Measurements from ENCODE around the gene ZNF586. TPM values are rescaled to one million over a fixed set of nuclear protein-coding genes. Genes with fewer than 3 reads are reported as not detected.
A peak's percentile ranks its signal among the peaks of the same experiment; 100 is the strongest.
"Not testable (repeated sequence)": the region's sequence is repeated elsewhere in the genome, so short reads cannot be mapped to it uniquely, and the experiment has no call there.

The ZNF586 gene
- 10 to 100 TPM in 10 of 12 donors, 1 to 10 TPM in 1, not detected in 1; 6.6 to 18.6 (median 12.9) TPM for polyA plus RNA-seq (ENCODE audit: insufficient read length in 12 of 12)
- long read RNA-seq, donor 1, partial matches to known transcripts, result 10 of 16 reads
- long read RNA-seq, donor 1, other reads (novel, unspliced or antisense), result 0 of 16 reads
- long read RNA-seq, donor 2, partial matches to known transcripts, result 0 of 2 reads
- long read RNA-seq, donor 2, other reads (novel, unspliced or antisense), result 0 of 2 reads
- long read RNA-seq, donor 3, result 0 reads
- long read RNA-seq, donor 4, partial matches to known transcripts, result 0 of 2 reads
- long read RNA-seq, donor 4, other reads (novel, unspliced or antisense), result 0 of 2 reads
- long read RNA-seq, donor 5, partial matches to known transcripts, result 0 of 4 reads
- long read RNA-seq, donor 5, other reads (novel, unspliced or antisense), result 0 of 4 reads
- long read RNA-seq, donor 6, partial matches to known transcripts, result 0 of 3 reads
- long read RNA-seq, donor 6, other reads (novel, unspliced or antisense), result 0 of 3 reads
- long read RNA-seq, donor 7, partial matches to known transcripts, result 0 of 1 reads
- long read RNA-seq, donor 7, other reads (novel, unspliced or antisense), result 0 of 1 reads
- long read RNA-seq, donor 8, partial matches to known transcripts, result 0 of 2 reads
- long read RNA-seq, donor 8, other reads (novel, unspliced or antisense), result 0 of 2 reads
- long read RNA-seq, donor 9, partial matches to known transcripts, result 0 of 1 reads
- long read RNA-seq, donor 9, other reads (novel, unspliced or antisense), result 0 of 1 reads
- long read RNA-seq, donor 10, partial matches to known transcripts, result 0 of 2 reads
- long read RNA-seq, donor 10, other reads (novel, unspliced or antisense), result 0 of 2 reads
- long read RNA-seq, donor 11, partial matches to known transcripts, result 0 of 1 reads
- long read RNA-seq, donor 11, other reads (novel, unspliced or antisense), result 0 of 1 reads

DNA sequence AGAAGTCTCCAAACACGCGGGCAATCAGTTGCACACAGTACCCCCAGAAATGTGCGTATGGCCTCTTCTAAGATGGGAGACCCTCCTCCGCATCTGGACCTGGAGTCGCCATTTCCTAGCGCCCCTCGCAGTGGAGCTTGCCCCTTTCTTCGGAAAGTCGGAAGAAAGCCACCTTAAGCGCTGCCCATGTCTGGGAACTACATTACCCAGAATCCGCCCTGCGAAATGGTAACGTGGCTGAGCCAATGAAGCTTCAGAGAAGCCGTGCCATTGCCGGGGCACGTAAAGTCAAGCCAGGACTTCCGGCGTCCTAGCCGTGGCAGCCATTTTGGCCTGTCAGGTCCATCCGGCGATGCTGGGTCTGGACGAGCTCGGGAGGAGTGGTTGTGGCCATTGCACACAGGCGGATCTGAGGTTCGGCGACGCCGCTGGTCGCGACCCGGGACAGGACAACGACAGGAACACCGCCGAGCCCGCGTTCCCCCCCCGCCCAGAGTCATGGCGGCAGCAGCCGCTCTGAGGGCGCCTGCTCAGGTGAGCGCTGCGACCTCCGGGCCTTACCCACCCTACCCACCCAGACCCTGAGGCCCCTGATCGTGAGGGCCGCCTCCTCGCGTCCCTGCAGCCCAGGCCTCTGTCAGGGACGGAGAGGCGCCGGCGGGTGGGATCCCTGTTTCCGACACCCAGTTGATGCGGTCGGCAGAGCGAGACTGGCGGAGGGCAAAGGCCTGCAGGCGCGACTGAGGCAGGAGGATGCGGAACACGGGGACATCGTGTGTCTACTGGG lies at the start of gene ZNF586:
Gene ZNF586 (plus strand): TSS at position 332 of the 787 bp plus-strand sequence. CDS start 167 bp downstream, at position 499.
- DNase-seq, result peak; percentile 91

- DNase-seq, result no peak
Measured at GRCh38 chr19:57719901-57720519, 49.5 kb upstream of the ZNF586 start.

GRCh38 chr19:57720878-57721277 lies 48.6 kb upstream of the ZNF586 start:
- DNase-seq, result no peak

DNA sequence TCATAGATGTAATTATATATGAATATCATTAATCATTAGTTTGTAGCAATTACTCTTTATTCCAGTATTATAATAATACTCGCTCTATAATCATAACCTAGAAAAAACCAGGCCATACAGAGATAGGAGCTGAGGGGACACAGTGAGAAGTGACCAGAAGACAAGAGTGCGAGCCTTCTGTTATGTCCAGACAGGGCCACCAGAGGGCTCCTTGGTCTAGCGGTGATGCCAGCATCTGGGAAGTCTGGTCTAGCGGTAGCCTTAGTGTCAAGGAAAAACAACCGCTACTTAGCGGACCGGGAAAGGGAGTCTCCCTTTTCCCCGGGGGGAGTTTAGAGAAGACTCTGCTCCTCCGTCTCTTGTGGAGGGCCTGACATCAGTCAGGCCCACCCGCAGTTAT lies 31.2 kb upstream of the ZNF586 start:
- peak; percentile 6 for DNase-seq

DNA sequence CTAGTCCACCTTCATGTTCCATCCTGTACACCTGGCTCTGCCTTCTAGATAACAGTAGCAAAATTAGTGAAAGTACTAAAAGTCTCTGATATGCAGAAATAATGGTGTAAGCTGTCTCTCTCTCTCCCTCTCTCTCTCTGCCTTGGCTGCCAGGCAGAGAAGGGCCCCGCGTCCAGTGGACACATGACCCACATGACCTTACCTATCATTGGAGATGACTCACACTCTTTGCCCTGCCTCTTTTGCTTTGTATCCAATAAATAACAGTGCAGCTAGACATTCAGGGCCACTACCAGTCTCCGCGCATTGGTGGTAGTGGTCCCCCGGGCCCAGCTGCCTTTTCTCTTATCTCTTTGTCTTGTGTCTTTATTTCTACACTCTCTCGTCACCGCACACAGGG lies 30.7 kb upstream of the ZNF586 start:
- not testable (repeated sequence) for DNase-seq

GRCh38 chr19:57746580-57747471 lies 22.6 kb upstream of the ZNF586 start, which contains the start of gene ZNF776:
TSS of gene ZNF776 (plus strand) at chr19:57746815. CDS start at chr19:57747059, 244 bp downstream.
- peak; percentile 94 for DNase-seq

DNA sequence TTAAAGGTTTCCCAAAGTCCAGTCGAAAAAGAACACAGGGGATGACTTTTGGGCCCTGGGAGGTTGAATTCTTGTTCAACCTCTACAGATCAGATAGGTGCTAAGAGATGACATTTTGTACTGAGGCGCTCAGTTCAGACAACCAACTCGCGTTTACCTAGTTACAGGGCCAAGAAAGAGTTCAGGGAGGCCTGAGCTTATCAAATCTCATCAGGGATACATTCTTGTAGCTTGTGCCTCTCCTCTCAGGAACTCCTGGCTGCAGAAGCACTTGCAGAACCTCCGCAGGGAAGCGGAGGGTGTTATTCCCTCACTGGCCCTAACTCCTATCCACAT lies 22.0 kb upstream of the ZNF586 start:
- DNase-seq, result no peak

DNA sequence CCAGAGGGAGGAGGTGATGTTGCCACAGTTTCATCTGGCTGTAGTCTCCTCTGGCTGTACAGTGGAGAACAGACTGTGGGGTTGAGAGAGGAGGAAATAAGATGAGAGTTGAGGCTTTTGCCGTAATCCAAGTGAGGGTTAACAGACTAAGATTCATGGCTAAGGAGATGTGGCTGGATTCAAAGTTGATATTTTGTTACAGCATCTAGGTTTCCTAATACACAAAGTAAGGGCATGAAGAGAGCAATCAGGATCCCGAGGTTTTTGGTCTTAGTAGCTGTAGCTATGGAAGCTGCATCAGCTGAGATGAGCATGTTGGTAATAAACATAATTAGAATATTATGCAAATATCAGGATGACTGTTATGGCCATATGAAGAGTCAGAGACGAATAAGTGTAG lies 21.4 kb upstream of the ZNF586 start:
- DNase-seq, result no peak

GRCh38 chr19:57754091-57754673 lies 15.3 kb upstream of the ZNF586 start:
- no peak for DNase-seq

GRCh38 chr19:57755031-57755430 lies 14.4 kb upstream of the ZNF586 start:
- no peak for DNase-seq

GRCh38 chr19:57757941-57758340 lies 11.5 kb upstream of the ZNF586 start:
- no peak for DNase-seq

GRCh38 chr19:57759096-57759495 lies 10.4 kb upstream of the ZNF586 start:
- DNase-seq, result no peak

DNA sequence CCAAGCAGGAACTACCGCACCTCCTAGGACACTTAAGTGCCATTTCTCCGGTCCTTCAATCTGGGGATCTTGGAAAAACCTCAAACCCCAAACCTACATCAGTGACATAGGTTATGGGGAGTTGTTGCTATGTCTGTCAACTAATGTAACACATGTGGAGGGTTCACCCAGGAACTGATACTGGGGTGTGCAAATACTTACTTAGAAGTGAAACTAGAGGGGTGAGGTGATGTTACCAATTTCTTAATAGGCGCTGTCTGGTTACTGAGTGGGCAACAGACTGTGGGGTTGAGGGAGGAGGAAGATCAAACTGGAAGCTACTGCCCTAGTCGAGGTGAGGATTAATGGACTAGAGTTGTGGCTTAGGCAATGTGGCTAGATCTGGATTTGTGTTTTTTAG lies 1.9 kb downstream of the ZNF586 start:
- DNase-seq, result no peak

- DNase-seq, result no peak
Measured at GRCh38 chr19:57773488-57773887, 4.0 kb downstream of the ZNF586 start.

DNA sequence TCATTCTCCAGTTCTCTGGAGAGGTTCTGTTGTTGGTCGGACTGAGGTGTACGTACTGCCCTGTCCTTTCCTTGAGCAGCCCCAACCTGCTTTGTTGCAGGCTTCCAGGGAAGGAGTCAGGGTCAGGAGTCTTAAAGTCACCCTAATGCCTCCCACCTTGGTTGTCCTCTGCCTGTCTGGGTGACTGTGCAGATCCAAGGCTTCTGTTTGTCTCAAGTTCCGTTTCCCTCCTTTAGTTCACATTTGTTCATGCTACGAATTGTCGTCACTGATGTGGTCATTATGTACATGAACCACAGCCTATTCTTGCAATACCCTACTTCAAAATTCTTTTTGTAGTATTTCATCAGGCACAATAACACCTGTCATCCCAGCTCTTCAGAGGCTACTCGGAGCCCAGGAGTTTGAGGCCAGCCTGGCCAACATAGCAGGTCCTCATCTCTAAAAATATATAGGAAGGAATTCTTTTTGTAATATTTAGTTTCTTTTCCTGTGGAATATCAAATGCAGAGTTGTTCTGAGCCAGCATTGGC lies 7.4 kb downstream of the ZNF586 start:
- DNase-seq, result no peak

DNA sequence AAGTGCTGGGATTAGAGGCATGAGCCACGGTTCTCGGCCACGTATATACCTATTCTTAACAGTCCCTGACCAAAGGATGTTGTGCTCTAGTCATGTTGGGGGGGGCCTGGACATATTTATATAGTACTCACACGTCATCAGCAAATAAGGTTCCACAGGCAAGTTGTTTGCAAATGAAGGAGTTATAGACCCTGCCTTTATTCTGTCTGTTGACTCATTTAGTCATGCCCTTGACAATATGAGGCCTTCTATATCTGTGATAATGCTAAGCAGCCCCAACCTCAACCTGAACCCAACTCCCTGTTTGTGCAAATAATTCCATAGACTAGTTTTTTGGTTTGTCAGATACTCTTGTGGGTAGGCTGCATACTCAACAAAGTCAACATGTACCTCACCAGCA lies 8.9 kb downstream of the ZNF586 start:
- DNase-seq, result no peak

DNA sequence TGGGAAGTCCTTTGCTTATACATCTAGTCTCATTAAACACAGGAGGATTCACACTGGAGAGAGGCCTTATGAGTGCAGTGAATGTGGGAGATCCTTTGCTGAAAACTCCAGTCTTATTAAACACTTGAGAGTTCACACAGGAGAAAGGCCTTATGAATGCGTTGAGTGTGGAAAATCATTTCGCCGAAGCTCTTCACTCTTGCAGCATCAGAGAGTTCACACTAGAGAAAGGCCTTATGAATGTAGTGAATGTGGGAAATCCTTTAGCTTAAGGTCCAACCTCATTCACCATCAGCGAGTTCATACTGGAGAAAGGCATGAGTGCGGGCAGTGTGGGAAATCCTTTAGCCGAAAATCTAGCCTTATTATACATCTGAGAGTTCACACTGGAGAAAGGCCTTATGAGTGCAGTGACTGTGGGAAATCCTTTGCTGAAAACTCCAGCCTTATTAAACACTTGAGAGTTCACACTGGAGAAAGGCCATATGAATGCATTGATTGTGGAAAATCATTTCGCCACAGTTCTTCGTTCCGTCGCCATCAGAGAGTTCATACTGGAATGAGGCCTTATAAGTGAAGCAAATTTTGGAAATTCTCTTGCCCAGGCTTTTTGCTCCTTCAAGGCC lies 9.9 kb downstream of the ZNF586 start:
- DNase-seq, result no peak

DNA sequence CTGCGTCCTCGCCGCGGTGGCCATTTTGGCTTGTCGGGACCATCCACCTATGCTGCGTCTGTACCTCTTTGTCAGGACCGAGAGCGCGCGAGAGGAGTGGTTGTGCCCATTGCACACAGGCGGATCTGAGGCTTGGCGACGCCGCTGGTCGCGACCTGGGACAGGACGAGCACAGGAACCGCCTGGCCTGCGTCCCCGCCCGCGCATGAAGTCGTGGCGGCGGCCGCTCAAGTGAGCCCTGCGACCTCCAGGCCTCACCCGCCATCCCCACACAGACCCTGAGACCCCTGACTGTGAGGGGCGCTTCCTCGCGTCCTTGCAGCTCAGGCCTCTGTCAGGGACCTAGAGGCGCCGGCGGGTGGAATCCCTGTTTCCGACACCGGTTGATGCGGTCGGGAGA lies 16.8 kb downstream of the ZNF586 start:
- DNase-seq, result no peak

GRCh38 chr19:57786906-57787305 lies 17.4 kb downstream of the ZNF586 start:
- no peak for DNase-seq

Measured in muscle of arm (tissue), 14 donors.